ENCODE results near the gene ZBTB22.

ZBTB22 gene

GRCh38 chr6:33313709-33314514, 3.6 kb downstream of the ZBTB22 start, which contains the start of gene TAPBP:
Gene TAPBP, minus strand, starts transcription at chr6:33314078. Its CDS starts 37 bp downstream, at chr6:33314041.
- Histone ChIP-seq H3K9me2 (replicated peaks; ENCODE audit: insufficient read depth, low read length) (no peaks in the 10 kb centered on the region), H3K4me3 (ENCODE audit: insufficient read depth, low read length, poor library complexity, severe bottlenecking) (peak within 1 kb of the TSS; percentile 95), H3K9ac (ENCODE audit: low read length) (peak within 1 kb of the TSS; percentile 89), H3K4me2 (ENCODE audit: low read depth, low read length, poor library complexity, severe bottlenecking) (peak within 1 kb of the TSS; percentile 97), H3K27ac (ENCODE audit: low read depth, low read length) (peak within 1 kb of the TSS; percentile 94), H3K36me3 (ENCODE audit: low read length) (peaks cover 7% of the 10 kb centered on the region), H2AFZ (ENCODE audit: low read depth, low read length, severe bottlenecking) (peak within 1 kb of the TSS; percentile 37), H3K79me2 (ENCODE audit: insufficient read depth, low read length) (peaks cover 36% of the 10 kb centered on the region), H3F3A (ENCODE audit: insufficient read depth) (peaks cover 55% of the 10 kb centered on the region), H4K20me1 (ENCODE audit: low read depth, low read length) (no peaks in the 10 kb centered on the region), H3K27me3 (ENCODE audit: low read length) (no peaks in the 10 kb centered on the region), H3K9me3 (ENCODE audit: insufficient read depth, low read length) (no peaks in the 10 kb centered on the region)
- TF ChIP-seq EZH2phosphoT487 (conservative IDR thresholded peaks at IDR 0.05; ENCODE audit: low read length) = no peak
- TF ChIP-seq CTCF (IDR thresholded peaks at IDR 0.05; ENCODE audit: insufficient read depth, low read length, poor library complexity, severe bottlenecking) = no peak

- peak overlapping the region; percentile 37 for H2AFZ ChIP-seq (ENCODE audit: low read depth, low read length, severe bottlenecking)
- no peaks in the 10 kb centered on the region for H4K20me1 ChIP-seq (ENCODE audit: low read depth, low read length)
- H3K27ac ChIP-seq (ENCODE audit: low read depth, low read length) = peak overlapping the region; percentile 94
Observed at GRCh38 chr6:33313105-33313708, 4.3 kb downstream of the ZBTB22 start.

GRCh38 chr6:33312361-33313104, 5.0 kb downstream of the ZBTB22 start:
- peak overlapping the region; percentile 37 for H2AFZ ChIP-seq (ENCODE audit: low read depth, low read length, severe bottlenecking)
- no peaks in the 10 kb centered on the region for H4K20me1 ChIP-seq (ENCODE audit: low read depth, low read length)
- peak overlapping the region; percentile 97 for H3K4me2 ChIP-seq (ENCODE audit: low read depth, low read length, poor library complexity, severe bottlenecking)
- H3K27me3 ChIP-seq (ENCODE audit: low read length) = no peaks in the 10 kb centered on the region
- no peaks in the 10 kb centered on the region for H3K9me3 ChIP-seq (ENCODE audit: insufficient read depth, low read length)
- peaks cover 2% of the 10 kb centered on the region; the same call in 1 of the 2 replicates for H3K36me3 ChIP-seq (ENCODE audit: low read length)
- H3K4me3 ChIP-seq (ENCODE audit: insufficient read depth, low read length, poor library complexity, severe bottlenecking) = peak overlapping the region; percentile 95
- H3K9me2 ChIP-seq (replicated peaks; ENCODE audit: insufficient read depth, low read length) = no peaks in the 10 kb centered on the region
- peaks cover 50% of the 10 kb centered on the region for H3K79me2 ChIP-seq (ENCODE audit: insufficient read depth, low read length)
- peaks cover 50% of the 10 kb centered on the region for H3F3A ChIP-seq (ENCODE audit: insufficient read depth)
- no peak for TF ChIP-seq EZH2phosphoT487 (conservative IDR thresholded peaks at IDR 0.05; ENCODE audit: low read length)
- peak; percentile 21 for TF ChIP-seq CTCF (IDR thresholded peaks at IDR 0.05; ENCODE audit: insufficient read depth, low read length, poor library complexity, severe bottlenecking)
- peak overlapping the region; percentile 89 for H3K9ac ChIP-seq (ENCODE audit: low read length)
- H3K27ac ChIP-seq (ENCODE audit: low read depth, low read length) = peak overlapping the region; percentile 94

More at GRCh38 chr6:33313105-33313708, 4.3 kb downstream of the ZBTB22 start:
- Histone ChIP-seq H3K9me3 (ENCODE audit: insufficient read depth, low read length) (no peaks in the 10 kb centered on the region), H3F3A (ENCODE audit: insufficient read depth) (peaks cover 53% of the 10 kb centered on the region), H3K36me3 (ENCODE audit: low read length) (peaks cover under 1% of the 10 kb centered on the region), H3K9ac (ENCODE audit: low read length) (peak overlapping the region; percentile 89), H3K4me3 (ENCODE audit: insufficient read depth, low read length, poor library complexity, severe bottlenecking) (peak overlapping the region; percentile 95), H3K27me3 (ENCODE audit: low read length) (no peaks in the 10 kb centered on the region), H3K9me2 (replicated peaks; ENCODE audit: insufficient read depth, low read length) (no peaks in the 10 kb centered on the region), H3K4me2 (ENCODE audit: low read depth, low read length, poor library complexity, severe bottlenecking) (peak overlapping the region; percentile 97), H3K79me2 (ENCODE audit: insufficient read depth, low read length) (peaks cover 43% of the 10 kb centered on the region)
- no peak for TF ChIP-seq EZH2phosphoT487 (conservative IDR thresholded peaks at IDR 0.05; ENCODE audit: low read length)
- TF ChIP-seq CTCF (IDR thresholded peaks at IDR 0.05; ENCODE audit: insufficient read depth, low read length, poor library complexity, severe bottlenecking) = no peak

All from SU-DHL-6 (cell line).